HEK293 (cell line): ENCODE results near the gene OPTN.

Source experiments
- CTCF ChIA-PET: fragments of 350-600 bp; formaldehyde crosslinking; extraction: SDS; loops from one replicate; lab custom pipeline; 2021; ENCODE audit warnings: antibody characterized with exemption; lab: Yijun Ruan, JAX
- POLR2A ChIA-PET: fragments of 300-600 bp; formaldehyde crosslinking; extraction: SDS; loops from one replicate; lab custom pipeline; 2020; ENCODE audit warnings: antibody characterized with exemption, inconsistent platforms; lab: Yijun Ruan, JAX
- H3K27ac ChIP-seq: fragments of 200-500 bp; sonication (Bioruptor generic); 2 replicates; pipeline ENCODE4 v1.5.1; 2014; ENCODE audit warnings: low read depth, low read length, control low read depth, inconsistent platforms; ENCODE audit errors: extremely low read depth
- H3K36me3 ChIP-seq, 2 experiments: fragments of 200-500 bp in 1 of 2; sonication (Bioruptor generic) in 1 of 2; 1 replicate in 1 of 2; 2 replicates in 1 of 2; pipeline ENCODE4 v1.5.1; 2014 to 2017; ENCODE audit warnings: inconsistent platforms in 2 of 2, low read length in 2 of 2; ENCODE audit not compliant: control insufficient read depth in 2 of 2, insufficient read depth in 1 of 2
- H3K4me1 ChIP-seq: fragments of 200-500 bp; sonication (Bioruptor generic); 2 replicates; pipeline ENCODE4 v1.5.1; 2014; ENCODE audit warnings: mild to moderate bottlenecking, low read length, inconsistent platforms; ENCODE audit not compliant: control insufficient read depth, insufficient read depth
- H3K4me3 ChIP-seq: 2 replicates; pipeline ENCODE4 v1.5.1; 2011; ENCODE audit warnings: low read depth, mild to moderate bottlenecking, control low read depth, low read length, moderate library complexity
- H3K9me3 ChIP-seq: fragments of 200-500 bp; sonication (Bioruptor generic); 2 replicates; pipeline ENCODE4 v1.5.1; 2014; ENCODE audit warnings: low read depth, low read length, inconsistent platforms; ENCODE audit not compliant: control insufficient read depth, insufficient read depth
- GLIS2 ChIP-seq: fragments of 450-650 bp; formaldehyde crosslinking; IDR thresholded peaks from 2 replicates; pipeline ENCODE4 v1.5.1; 2016; ENCODE audit warnings: missing biosample characterization, missing genetic modification characterization
- WT1 ChIP-seq: fragments of 450-650 bp; formaldehyde crosslinking; IDR thresholded peaks from 2 replicates; pipeline ENCODE4 v1.5.1; 2016; ENCODE audit warnings: missing biosample characterization, missing genetic modification characterization
- ZBTB48 ChIP-seq: fragments of 450-650 bp; formaldehyde crosslinking; IDR thresholded peaks from 2 replicates; pipeline ENCODE4 v1.5.1; 2016; ENCODE audit warnings: missing biosample characterization, missing genetic modification characterization
- ZBTB8A ChIP-seq: fragments of 450-650 bp; formaldehyde crosslinking; IDR thresholded peaks from 2 replicates; pipeline ENCODE4 v1.5.1; 2016; ENCODE audit warnings: missing biosample characterization, missing genetic modification characterization
- ZNF148 ChIP-seq: fragments of 450-650 bp; formaldehyde crosslinking; IDR thresholded peaks from 2 replicates; pipeline ENCODE4 v1.5.0; 2017; ENCODE audit warnings: missing biosample characterization, missing genetic modification characterization, borderline replicate concordance
- ZNF184 ChIP-seq: fragments of 450-650 bp; IDR thresholded peaks from 2 replicates; pipeline ENCODE4 v1.5.1; 2018; ENCODE audit warnings: missing biosample characterization, mild to moderate bottlenecking, missing genetic modification characterization
- ZNF311 ChIP-seq: fragments of 450-650 bp; formaldehyde crosslinking; IDR thresholded peaks from 2 replicates; pipeline ENCODE4 v1.5.1; 2017; ENCODE audit warnings: missing biosample characterization, missing genetic modification characterization, borderline replicate concordance
- ZNF335 ChIP-seq: fragments of 450-650 bp; formaldehyde crosslinking; conservative IDR thresholded peaks from 2 replicates; pipeline ENCODE4 v1.5.1; 2016; ENCODE audit warnings: missing biosample characterization, missing genetic modification characterization
- ZNF366 ChIP-seq: fragments of 450-650 bp; formaldehyde crosslinking; conservative IDR thresholded peaks from 2 replicates; pipeline ENCODE4 v1.5.1; 2016; ENCODE audit warnings: missing biosample characterization, missing genetic modification characterization
- ZNF473 ChIP-seq: fragments of 450-650 bp; formaldehyde crosslinking; IDR thresholded peaks from 2 replicates; pipeline ENCODE4 v1.5.1; 2017; ENCODE audit warnings: missing biosample characterization, missing genetic modification characterization
- ZNF488 ChIP-seq: fragments of 450-650 bp; formaldehyde crosslinking; IDR thresholded peaks from 2 replicates; pipeline ENCODE4 v1.5.1; 2016; ENCODE audit warnings: missing biosample characterization, missing genetic modification characterization
- ZNF530 ChIP-seq: fragments of 450-650 bp; formaldehyde crosslinking; IDR thresholded peaks from 2 replicates; pipeline ENCODE4 v1.5.1; 2016; ENCODE audit warnings: low read depth, missing biosample characterization, missing genetic modification characterization
- ZNF555 ChIP-seq: fragments of 450-650 bp; formaldehyde crosslinking; conservative IDR thresholded peaks from 2 replicates; pipeline ENCODE4 v1.5.1; 2017; ENCODE audit warnings: missing biosample characterization, mild to moderate bottlenecking, missing genetic modification characterization, inconsistent platforms
- ZNF561 ChIP-seq: fragments of 450-650 bp; IDR thresholded peaks from 2 replicates; pipeline ENCODE4 v1.5.1; 2018; ENCODE audit warnings: missing biosample characterization, missing genetic modification characterization, borderline replicate concordance
- ZNF585B ChIP-seq: fragments of 450-650 bp; formaldehyde crosslinking; IDR thresholded peaks from 2 replicates; pipeline ENCODE4 v1.5.1; 2016; ENCODE audit warnings: missing biosample characterization, missing genetic modification characterization
- ZNF777 ChIP-seq: fragments of 450-650 bp; formaldehyde crosslinking; IDR thresholded peaks from 2 replicates; pipeline ENCODE4 v1.5.1; 2017; ENCODE audit warnings: missing biosample characterization, missing genetic modification characterization, borderline replicate concordance
- ZNF792 ChIP-seq: fragments of 450-650 bp; formaldehyde crosslinking; IDR thresholded peaks from 2 replicates; pipeline ENCODE4 v1.5.1; 2016; ENCODE audit warnings: missing biosample characterization, missing genetic modification characterization
- ZNF830 ChIP-seq: fragments of 450-650 bp; IDR thresholded peaks from 2 replicates; pipeline ENCODE4 v1.5.0; 2018; ENCODE audit warnings: missing biosample characterization, missing genetic modification characterization, low read depth, mild to moderate bottlenecking, moderate library complexity
- ZNF837 ChIP-seq: fragments of 450-650 bp; formaldehyde crosslinking; IDR thresholded peaks from 2 replicates; pipeline ENCODE4 v1.5.1; 2016; ENCODE audit warnings: missing biosample characterization, missing genetic modification characterization
- ZSCAN23 ChIP-seq: fragments of 450-650 bp; formaldehyde crosslinking; IDR thresholded peaks from 2 replicates; pipeline ENCODE4 v1.5.1; 2016; ENCODE audit warnings: missing biosample characterization, missing genetic modification characterization
- ZSCAN30 ChIP-seq: fragments of 450-650 bp; IDR thresholded peaks from 2 replicates; pipeline ENCODE4 v1.5.1; 2018; ENCODE audit warnings: missing biosample characterization, mild to moderate bottlenecking, missing genetic modification characterization, moderate library complexity
- TF ChIP-seq, protein P1 (sequence below): fragments of 450-650 bp; formaldehyde crosslinking; IDR thresholded peaks from 2 replicates; pipeline ENCODE4 v1.5.1; 2016; ENCODE audit warnings: missing biosample characterization, missing genetic modification characterization
- TF ChIP-seq, protein P2 (sequence below): fragments of 450-650 bp; formaldehyde crosslinking; IDR thresholded peaks from 2 replicates; pipeline ENCODE4 v1.5.1; 2016; ENCODE audit warnings: missing biosample characterization, missing genetic modification characterization
- TF ChIP-seq, protein P3 (sequence below): fragments of 450-650 bp; formaldehyde crosslinking; IDR thresholded peaks from 2 replicates; pipeline ENCODE4 v1.5.1; 2016; ENCODE audit warnings: missing biosample characterization, missing genetic modification characterization, low read depth
- TF ChIP-seq, protein P4 (sequence below): fragments of 450-650 bp; formaldehyde crosslinking; IDR thresholded peaks from 2 replicates; pipeline ENCODE4 v1.5.1; 2017; ENCODE audit warnings: missing biosample characterization, missing genetic modification characterization

OPTN gene

DNA sequence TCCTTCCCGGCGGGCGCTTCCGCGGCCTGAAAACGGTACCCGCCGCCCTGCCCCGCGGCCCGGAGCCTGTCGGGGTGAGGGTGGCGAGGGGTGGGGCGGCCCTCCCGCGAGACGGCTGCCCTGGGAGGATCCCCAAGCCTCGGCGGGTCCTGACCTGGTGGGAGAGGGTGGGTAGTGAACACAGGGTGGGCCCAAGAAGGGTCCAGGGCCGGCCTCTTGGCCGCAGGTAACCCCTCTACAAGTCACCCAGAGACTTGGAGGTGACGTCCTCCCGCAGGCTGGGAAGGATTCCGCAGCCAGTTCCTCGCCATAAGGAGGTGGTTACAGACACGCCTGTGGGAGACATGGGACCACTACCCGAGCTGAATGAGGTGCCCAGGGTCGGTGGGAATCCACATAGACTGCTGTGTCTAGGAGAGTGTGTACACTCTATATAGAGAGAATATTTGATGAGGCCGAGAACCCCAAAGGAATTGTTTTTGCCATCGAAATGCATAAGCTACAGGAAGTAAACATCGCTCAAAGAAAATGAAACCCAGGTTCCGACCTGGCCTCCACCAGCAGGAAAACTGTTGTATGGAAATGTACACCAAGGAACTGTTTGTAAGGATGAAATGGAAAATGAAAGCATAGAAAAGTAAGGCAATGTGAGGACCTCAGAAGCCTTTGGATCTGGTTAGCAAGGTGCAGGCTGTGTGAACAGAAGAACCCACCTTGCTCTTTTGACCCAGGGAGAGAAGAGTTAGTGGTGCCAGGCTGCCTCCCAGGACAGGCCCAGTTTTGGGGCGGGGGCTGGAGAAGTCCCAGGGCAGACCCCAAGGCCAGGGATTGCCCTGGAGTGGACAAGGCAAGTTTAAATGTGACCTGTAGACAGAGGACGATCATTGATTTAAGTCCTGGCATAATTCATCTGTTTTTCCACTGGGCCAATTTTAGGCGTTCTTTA lies 659 bp downstream of the OPTN start (continued):
- TF ChIP-seq GLIS2 (tag by site-specific recombination), result peak; percentile 59
- TF ChIP-seq ZNF335, result peak; percentile 94
- TF ChIP-seq ZNF473, result no peak
- no peak for TF ChIP-seq ZNF585B (tag by site-specific recombination)
- TF ChIP-seq ZBTB48 (tag by site-specific recombination), result 0 out of 2 replicates have a peak, but pooled peaks have one; percentile 7

DNA sequence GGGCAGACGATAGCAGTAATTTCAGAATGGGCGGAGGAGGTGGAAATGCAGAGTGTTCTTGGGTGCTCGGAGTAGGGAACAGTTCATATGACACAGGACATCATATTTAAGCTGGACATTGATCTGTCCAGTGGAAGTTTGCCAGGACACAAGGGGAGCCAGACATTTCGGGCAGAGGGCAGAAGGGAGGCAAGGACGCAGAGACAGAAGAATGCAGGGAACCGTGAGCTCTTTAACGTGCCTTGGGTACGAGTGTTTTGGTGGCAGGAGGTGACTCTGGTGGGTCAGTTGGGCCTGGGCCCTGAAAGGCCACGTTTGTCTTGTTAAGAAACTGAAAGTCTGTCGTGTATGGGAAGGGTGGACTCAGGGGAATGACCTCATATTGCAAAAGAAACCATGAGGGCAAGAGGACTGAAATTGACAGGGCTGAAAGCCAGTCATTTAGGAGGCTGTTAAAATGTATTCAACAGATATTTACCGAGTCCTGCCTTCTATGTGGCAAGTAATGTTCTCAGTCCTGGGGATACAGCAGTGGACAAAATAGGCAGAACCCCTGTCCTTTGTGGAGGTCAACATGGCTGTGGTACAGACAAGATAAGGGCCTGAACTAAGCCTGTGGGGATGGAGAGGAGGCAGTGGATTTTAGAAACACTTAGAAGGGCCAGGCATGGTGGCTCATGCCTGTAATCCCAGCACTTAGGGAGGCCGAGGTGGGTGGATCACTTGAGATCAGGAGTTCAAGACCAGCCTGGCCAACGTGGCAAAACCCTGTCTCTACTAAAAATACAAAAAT lies 2.2 kb downstream of the OPTN start:
- TF ChIP-seq ZNF148 (tag by site-specific recombination) (no peak), ZSCAN23 (tag by site-specific recombination) (no peak), WT1 (tag by site-specific recombination) (no peak), ZNF311 (tag by site-specific recombination) (no peak), ZNF555 (tag by site-specific recombination) (no peak), ZBTB8A (tag by site-specific recombination) (no peak), ZNF830 (tag by site-specific recombination) (no peak), ZNF488 (tag by site-specific recombination) (no peak), ZSCAN30 (tag by site-specific recombination) (no peak), ZNF184 (tag by site-specific recombination) (no peak), ZNF366 (no peak), ZNF561 (tag by site-specific recombination) (no peak), ZNF777 (no peak), ZNF530 (no peak), ZNF837 (tag by site-specific recombination) (no peak), ZNF792 (tag by site-specific recombination) (no peak)
- TF ChIP-seq, protein P1, sequence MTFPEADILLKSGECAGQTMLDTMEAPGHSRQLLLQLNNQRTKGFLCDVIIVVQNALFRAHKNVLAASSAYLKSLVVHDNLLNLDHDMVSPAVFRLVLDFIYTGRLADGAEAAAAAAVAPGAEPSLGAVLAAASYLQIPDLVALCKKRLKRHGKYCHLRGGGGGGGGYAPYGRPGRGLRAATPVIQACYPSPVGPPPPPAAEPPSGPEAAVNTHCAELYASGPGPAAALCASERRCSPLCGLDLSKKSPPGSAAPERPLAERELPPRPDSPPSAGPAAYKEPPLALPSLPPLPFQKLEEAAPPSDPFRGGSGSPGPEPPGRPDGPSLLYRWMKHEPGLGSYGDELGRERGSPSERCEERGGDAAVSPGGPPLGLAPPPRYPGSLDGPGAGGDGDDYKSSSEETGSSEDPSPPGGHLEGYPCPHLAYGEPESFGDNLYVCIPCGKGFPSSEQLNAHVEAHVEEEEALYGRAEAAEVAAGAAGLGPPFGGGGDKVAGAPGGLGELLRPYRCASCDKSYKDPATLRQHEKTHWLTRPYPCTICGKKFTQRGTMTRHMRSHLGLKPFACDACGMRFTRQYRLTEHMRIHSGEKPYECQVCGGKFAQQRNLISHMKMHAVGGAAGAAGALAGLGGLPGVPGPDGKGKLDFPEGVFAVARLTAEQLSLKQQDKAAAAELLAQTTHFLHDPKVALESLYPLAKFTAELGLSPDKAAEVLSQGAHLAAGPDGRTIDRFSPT (tag by site-specific recombination), result no peak
- TF ChIP-seq, protein P2, sequence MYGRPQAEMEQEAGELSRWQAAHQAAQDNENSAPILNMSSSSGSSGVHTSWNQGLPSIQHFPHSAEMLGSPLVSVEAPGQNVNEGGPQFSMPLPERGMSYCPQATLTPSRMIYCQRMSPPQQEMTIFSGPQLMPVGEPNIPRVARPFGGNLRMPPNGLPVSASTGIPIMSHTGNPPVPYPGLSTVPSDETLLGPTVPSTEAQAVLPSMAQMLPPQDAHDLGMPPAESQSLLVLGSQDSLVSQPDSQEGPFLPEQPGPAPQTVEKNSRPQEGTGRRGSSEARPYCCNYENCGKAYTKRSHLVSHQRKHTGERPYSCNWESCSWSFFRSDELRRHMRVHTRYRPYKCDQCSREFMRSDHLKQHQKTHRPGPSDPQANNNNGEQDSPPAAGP (tag by site-specific recombination), result no peak
- TF ChIP-seq, protein P3, sequence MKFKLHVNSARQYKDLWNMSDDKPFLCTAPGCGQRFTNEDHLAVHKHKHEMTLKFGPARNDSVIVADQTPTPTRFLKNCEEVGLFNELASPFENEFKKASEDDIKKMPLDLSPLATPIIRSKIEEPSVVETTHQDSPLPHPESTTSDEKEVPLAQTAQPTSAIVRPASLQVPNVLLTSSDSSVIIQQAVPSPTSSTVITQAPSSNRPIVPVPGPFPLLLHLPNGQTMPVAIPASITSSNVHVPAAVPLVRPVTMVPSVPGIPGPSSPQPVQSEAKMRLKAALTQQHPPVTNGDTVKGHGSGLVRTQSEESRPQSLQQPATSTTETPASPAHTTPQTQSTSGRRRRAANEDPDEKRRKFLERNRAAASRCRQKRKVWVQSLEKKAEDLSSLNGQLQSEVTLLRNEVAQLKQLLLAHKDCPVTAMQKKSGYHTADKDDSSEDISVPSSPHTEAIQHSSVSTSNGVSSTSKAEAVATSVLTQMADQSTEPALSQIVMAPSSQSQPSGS (tag by site-specific recombination), result no peak
- TF ChIP-seq, protein P4, sequence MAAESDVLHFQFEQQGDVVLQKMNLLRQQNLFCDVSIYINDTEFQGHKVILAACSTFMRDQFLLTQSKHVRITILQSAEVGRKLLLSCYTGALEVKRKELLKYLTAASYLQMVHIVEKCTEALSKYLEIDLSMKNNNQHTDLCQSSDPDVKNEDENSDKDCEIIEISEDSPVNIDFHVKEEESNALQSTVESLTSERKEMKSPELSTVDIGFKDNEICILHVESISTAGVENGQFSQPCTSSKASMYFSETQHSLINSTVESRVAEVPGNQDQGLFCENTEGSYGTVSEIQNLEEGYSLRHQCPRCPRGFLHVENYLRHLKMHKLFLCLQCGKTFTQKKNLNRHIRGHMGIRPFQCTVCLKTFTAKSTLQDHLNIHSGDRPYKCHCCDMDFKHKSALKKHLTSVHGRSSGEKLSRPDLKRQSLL (tag by site-specific recombination), result no peak
- no peak overlapping the region for H3K4me3 ChIP-seq
- CTCF ChIA-PET, result interaction anchor here (0.6 kb wide), 1 partner anchor 47 kb away, joined by 4 read pairs; no protein-coding TSS in a partner anchor
- no peak overlapping the region for H3K27ac ChIP-seq
- peaks cover 0 to 8% of the 10 kb centered on the region in 2 experiments; a peak in 1 of 3 replicates for H3K36me3 ChIP-seq
- H3K9me3 ChIP-seq, result no peaks in the 10 kb centered on the region
- peaks cover 4% of the 10 kb centered on the region; the same call in 1 of the 2 replicates for H3K4me1 ChIP-seq
- POLR2A ChIA-PET, result no interaction called here
